HepG2 (cell line): ENCODE measurements around the gene PTCD1. TPM values are rescaled to one million over a fixed set of nuclear protein-coding genes. Genes with fewer than 3 reads are reported as not detected.

Experiments
- ARID3A ChIP-seq: IDR thresholded peaks from 2 replicates; pipeline ENCODE4 v1.6.1; 2012; ENCODE audit warnings: low read depth, low read length, improper control_type of control experiment
- CHD4 ChIP-seq: fragments of 200-600 bp; sonication (generic); IDR thresholded peaks from 2 replicates; pipeline ENCODE4 v1.7.0; 2017; ENCODE audit warnings: mild to moderate bottlenecking, low read length, borderline replicate concordance
- DMAP1 ChIP-seq: IDR thresholded peaks from 2 replicates; pipeline ENCODE4 v1.6.1; 2016
- DZIP1 ChIP-seq: sonication (generic); formaldehyde crosslinking; IDR thresholded peaks from 2 replicates; pipeline ENCODE4 v1.5.0; 2020; ENCODE audit warnings: mild to moderate bottlenecking, missing genetic modification reagents
- HNRNPL ChIP-seq: fragments of 200-400 bp; formaldehyde crosslinking; IDR thresholded peaks from 2 replicates; pipeline ENCODE4 v1.6.1; 2017; ENCODE audit warnings: mild to moderate bottlenecking, low read depth, low read length
- KLF16 ChIP-seq, 2 experiments: sonication (generic) in 1 of 2; formaldehyde crosslinking in 1 of 2; IDR thresholded peaks; 2 replicates each; pipeline versions ENCODE4 v1.6.1 to v1.8.0; 2016 to 2023; ENCODE audit warnings: missing genetic modification reagents in 2 of 2, missing compliant biosample characterization in 1 of 2
- NRL ChIP-seq: sonication (generic); formaldehyde crosslinking; IDR thresholded peaks from 2 replicates; pipeline ENCODE4 v1.5.0; 2020; ENCODE audit warnings: missing genetic modification reagents, mild to moderate bottlenecking, moderate library complexity, borderline replicate concordance
- PCBP1 ChIP-seq: fragments of 200-400 bp; formaldehyde crosslinking; IDR thresholded peaks from 2 replicates; pipeline ENCODE4 v1.6.1; 2017; ENCODE audit warnings: mild to moderate bottlenecking, low read depth, low read length, borderline replicate concordance
- PITX1 ChIP-seq: sonication (generic); formaldehyde crosslinking; IDR thresholded peaks from 2 replicates; pipeline ENCODE4 v1.5.1; 2020; ENCODE audit warnings: mild to moderate bottlenecking, missing genetic modification reagents
- SMAD3 ChIP-seq: sonication (generic); formaldehyde crosslinking; IDR thresholded peaks from 2 replicates; pipeline ENCODE4 v1.4.0; 2020; ENCODE audit warnings: missing genetic modification reagents
- TBL1XR1 ChIP-seq: fragments of 150-350 bp; IDR thresholded peaks from 2 replicates; pipeline ENCODE4 v1.6.1; 2014; ENCODE audit warnings: borderline replicate concordance, low read length; ENCODE audit not compliant: partially characterized antibody
- THRA ChIP-seq: sonication (generic); formaldehyde crosslinking; IDR thresholded peaks from 2 replicates; pipeline ENCODE4 v1.4.0; 2020; ENCODE audit warnings: missing genetic modification reagents, borderline replicate concordance
- TRIM24 ChIP-seq: sonication (generic); formaldehyde crosslinking; IDR thresholded peaks from 2 replicates; pipeline ENCODE4 v1.8.0; 2022; ENCODE audit warnings: mild to moderate bottlenecking, missing genetic modification reagents
- ZFX ChIP-seq: sonication (generic); formaldehyde crosslinking; IDR thresholded peaks from 2 replicates; pipeline ENCODE4 v1.4.0; 2020; ENCODE audit warnings: mild to moderate bottlenecking, low read depth, missing genetic modification reagents, moderate library complexity
- ZNF430 ChIP-seq: sonication (generic); formaldehyde crosslinking; IDR thresholded peaks from 2 replicates; pipeline ENCODE4 v1.9.0; 2021; ENCODE audit warnings: mild to moderate bottlenecking, missing genetic modification reagents
- ZNF562 ChIP-seq: sonication (generic); formaldehyde crosslinking; IDR thresholded peaks from 2 replicates; pipeline ENCODE4 v1.8.0; 2022; ENCODE audit warnings: missing genetic modification reagents, borderline replicate concordance
- ZNF607 ChIP-seq: sonication (generic); formaldehyde crosslinking; IDR thresholded peaks from 2 replicates; pipeline ENCODE4 v1.5.1; 2020; ENCODE audit warnings: missing genetic modification reagents, mild to moderate bottlenecking, borderline replicate concordance
- ZSCAN25 ChIP-seq: sonication (generic); formaldehyde crosslinking; IDR thresholded peaks from 2 replicates; pipeline ENCODE4 v1.8.0; 2022; ENCODE audit warnings: mild to moderate bottlenecking, missing genetic modification reagents
- polyA plus RNA-seq, 8 experiments: library from polyadenylated mRNA; depleted of rRNA in 3 of 8; stranded (reverse) in 7 of 8; unstranded in 1 of 8; fragments of >200 nt; fragmentation: Illumina TruSeq in 4 of 8; extraction: Trizol in 4 of 8; gene quantifications; 2 replicates each; pipeline versions ENCODE4 v1.2.1 to v1.2.3, GENCODE V29; 2011 to 2016; ENCODE audit warnings: low read depth in 4 of 8, missing spikeins in 1 of 8, mixed read lengths in 1 of 8; ENCODE audit not compliant: insufficient read depth in 1 of 8
- total RNA-seq, 5 experiments: library from RNA; depleted of rRNA; stranded (reverse); fragments of >200 nt; fragmentation: Illumina TruSeq; extraction: Trizol; gene quantifications; 2 replicates each; pipeline ENCODE4 v1.2.3, GENCODE V29; 2016; ENCODE audit warnings: low read depth in 1 of 5
- TF ChIP-seq, protein P1 (sequence below), 2 experiments: sonication (generic) in 1 of 2; formaldehyde crosslinking in 1 of 2; IDR thresholded peaks; 2 replicates each; pipeline versions ENCODE4 v1.4.0 to v1.6.1; 2018 to 2020; ENCODE audit warnings: missing genetic modification reagents in 2 of 2, borderline replicate concordance in 1 of 2, low read depth in 1 of 2, mild to moderate bottlenecking in 1 of 2, missing biosample characterization in 1 of 2

Gene PTCD1
- total and polyA plus RNA-seq, 2 of the 13 experiments (the other 11 are each of a cell fraction or from before 2014, with no cell fraction given), result 3.0 to 8.4 TPM

- TF ChIP-seq, protein P1, sequence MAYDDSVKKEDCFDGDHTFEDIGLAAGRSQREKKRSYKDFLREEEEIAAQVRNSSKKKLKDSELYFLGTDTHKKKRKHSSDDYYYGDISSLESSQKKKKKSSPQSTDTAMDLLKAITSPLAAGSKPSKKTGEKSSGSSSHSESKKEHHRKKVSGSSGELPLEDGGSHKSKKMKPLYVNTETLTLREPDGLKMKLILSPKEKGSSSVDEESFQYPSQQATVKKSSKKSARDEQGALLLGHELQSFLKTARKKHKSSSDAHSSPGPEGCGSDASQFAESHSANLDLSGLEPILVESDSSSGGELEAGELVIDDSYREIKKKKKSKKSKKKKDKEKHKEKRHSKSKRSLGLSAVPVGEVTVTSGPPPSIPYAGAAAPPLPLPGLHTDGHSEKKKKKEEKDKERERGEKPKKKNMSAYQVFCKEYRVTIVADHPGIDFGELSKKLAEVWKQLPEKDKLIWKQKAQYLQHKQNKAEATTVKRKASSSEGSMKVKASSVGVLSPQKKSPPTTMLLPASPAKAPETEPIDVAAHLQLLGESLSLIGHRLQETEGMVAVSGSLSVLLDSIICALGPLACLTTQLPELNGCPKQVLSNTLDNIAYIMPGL (CRISPR knock-in tag; IDR thresholded peaks at IDR 0.05; ENCODE audit: borderline replicate concordance in 1 of 2, low read depth in 1 of 2), result peak; percentile 69 to 80
- no peak for TF ChIP-seq SMAD3 (CRISPR knock-in tag)
- 0 out of 2 replicates have a peak, but pooled peaks have one; percentile 23 for TF ChIP-seq HNRNPL
- TF ChIP-seq ZNF430 (CRISPR knock-in tag), result 0 out of 2 replicates have a peak, but pooled peaks have one; percentile 5
- TF ChIP-seq PCBP1, result peak; percentile 51; the same call in 1 of the 2 replicates
- TF ChIP-seq DMAP1, result peak; percentile 73; the same call in 1 of the 2 replicates
- TF ChIP-seq ZNF607 (CRISPR knock-in tag), result 0 out of 2 replicates have a peak, but pooled peaks have one; percentile 68
- no peak for TF ChIP-seq TRIM24 (CRISPR knock-in tag)
- TF ChIP-seq THRA (CRISPR knock-in tag), result no peak
- no peak for TF ChIP-seq ZSCAN25 (CRISPR knock-in tag)
- peak; percentile 82 for TF ChIP-seq ZFX (CRISPR knock-in tag)
- peak; percentile 88 for TF ChIP-seq ARID3A
- peak; percentile 85; the same call in 1 of the 2 replicates for TF ChIP-seq NRL
- TF ChIP-seq CHD4, result no peak
- TF ChIP-seq DZIP1 (CRISPR knock-in tag), result no peak; the same call in 1 of the 2 replicates
- TF ChIP-seq KLF16 (CRISPR knock-in tag; IDR thresholded peaks at IDR 0.05), result peak in 1 of 2 experiments; percentile 81; a peak in 2 of 4 replicates
- TF ChIP-seq PITX1 (CRISPR knock-in tag), result peak; percentile 13; the same call in 1 of the 2 replicates
- TF ChIP-seq TBL1XR1, result peak; percentile 30
- TF ChIP-seq ZNF562 (CRISPR knock-in tag), result no peak
These were observed 34.1 kb upstream of the PTCD1 start, which contains the start of gene ZNF789 (continued) for GRCh38 chr7:99472561-99473314.
